Endothelial cell of umbilical vein (primary cell): Measurements from ENCODE around the gene COBLL1.

Source experiments
- EZH2 ChIP-seq: IDR thresholded peaks from 2 replicates; pipeline ENCODE4 v1.6.1; 2012; ENCODE audit warnings: borderline replicate concordance, low read depth, mild to moderate bottlenecking, moderate library complexity, low read length, inconsistent platforms; ENCODE audit not compliant: severe bottlenecking
- JUN ChIP-seq: IDR thresholded peaks from 2 replicates; pipeline ENCODE4 v1.6.1; 2011; ENCODE audit warnings: borderline replicate concordance, low read depth; ENCODE audit not compliant: insufficient read length, insufficient read depth
- MAX ChIP-seq: IDR thresholded peaks from 2 replicates; pipeline ENCODE4 v1.6.1; 2011; ENCODE audit not compliant: insufficient read depth, insufficient read length
- MYC ChIP-seq: IDR thresholded peaks from one replicate; pipeline ENCODE4 v1.6.1; 2011; ENCODE audit warnings: mild to moderate bottlenecking, low read depth, low read length
- POLR2A ChIP-seq: IDR thresholded peaks from 2 replicates; pipeline ENCODE4 v1.6.1; 2012; ENCODE audit warnings: low read depth, mild to moderate bottlenecking, control low read depth, low read length
- TF ChIP-seq, protein P1 (sequence below), 2 donors: IDR thresholded peaks; 1 replicate in 1 of 2; 2 replicates in 1 of 2; pipeline ENCODE4 v1.5.1; 2011; ENCODE audit warnings: low read length in 2 of 2, mild to moderate bottlenecking in 2 of 2, moderate library complexity in 2 of 2, control low read depth in 1 of 2, inconsistent platforms in 1 of 2, low read depth in 1 of 2; ENCODE audit not compliant: insufficient read depth in 1 of 2; ENCODE audit errors: extremely low read depth in 1 of 2

- TF ChIP-seq POLR2A (no peak), MYC (no peak), JUN (no peak), EZH2 (no peak), MAX (no peak)
- TF ChIP-seq, protein P1, sequence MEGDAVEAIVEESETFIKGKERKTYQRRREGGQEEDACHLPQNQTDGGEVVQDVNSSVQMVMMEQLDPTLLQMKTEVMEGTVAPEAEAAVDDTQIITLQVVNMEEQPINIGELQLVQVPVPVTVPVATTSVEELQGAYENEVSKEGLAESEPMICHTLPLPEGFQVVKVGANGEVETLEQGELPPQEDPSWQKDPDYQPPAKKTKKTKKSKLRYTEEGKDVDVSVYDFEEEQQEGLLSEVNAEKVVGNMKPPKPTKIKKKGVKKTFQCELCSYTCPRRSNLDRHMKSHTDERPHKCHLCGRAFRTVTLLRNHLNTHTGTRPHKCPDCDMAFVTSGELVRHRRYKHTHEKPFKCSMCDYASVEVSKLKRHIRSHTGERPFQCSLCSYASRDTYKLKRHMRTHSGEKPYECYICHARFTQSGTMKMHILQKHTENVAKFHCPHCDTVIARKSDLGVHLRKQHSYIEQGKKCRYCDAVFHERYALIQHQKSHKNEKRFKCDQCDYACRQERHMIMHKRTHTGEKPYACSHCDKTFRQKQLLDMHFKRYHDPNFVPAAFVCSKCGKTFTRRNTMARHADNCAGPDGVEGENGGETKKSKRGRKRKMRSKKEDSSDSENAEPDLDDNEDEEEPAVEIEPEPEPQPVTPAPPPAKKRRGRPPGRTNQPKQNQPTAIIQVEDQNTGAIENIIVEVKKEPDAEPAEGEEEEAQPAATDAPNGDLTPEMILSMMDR (IDR thresholded peaks at IDR 0.05; ENCODE audit: extremely low read depth in 1 of 2, insufficient read depth in 1 of 2, low read depth in 1 of 2, low read length in 2 of 2) = peak; percentile 16 to 42
Observed at GRCh38 chr2:164697688-164698461, 143.7 kb downstream of the COBLL1 start.
